Activated CD4-positive, alpha-beta T cell treated with anti-CD3 and anti-CD28 coated beads, Interleukin-2, Interleukin-6, amounts not matched to agents 100 ng/mL and 50 ng/mL, durations not matched to agents 16 hours and 8 hours (primary cell): Measurements from ENCODE around the gene SKI.
"Not testable (repeated sequence)": the region's sequence is repeated elsewhere in the genome, so short reads cannot be mapped to it uniquely, and the experiment has no call there.

ENCODE experiments used
- DNase-seq: peaks from one replicate; pipeline ENCODE4 v3.0.0-alpha.2; 2020

SKI gene

GRCh38 chr1:2327841-2328240 lies 99.7 kb downstream of the SKI start:
- DNase-seq, result no peak

GRCh38 chr1:2328676-2329455 lies 100.7 kb downstream of the SKI start:
- no peak for DNase-seq

GRCh38 chr1:2330035-2330434 lies 101.9 kb downstream of the SKI start:
- DNase-seq, result no peak

- no peak for DNase-seq
Measured at GRCh38 chr1:2330519-2331199, 102.5 kb downstream of the SKI start.

- no peak for DNase-seq
Measured at GRCh38 chr1:2331200-2331544, 103.1 kb downstream of the SKI start.

- not testable (repeated sequence) for DNase-seq
Measured at GRCh38 chr1:2331580-2331979, 103.5 kb downstream of the SKI start.

GRCh38 chr1:2334366-2334765 lies 106.2 kb downstream of the SKI start:
- DNase-seq, result no peak

- DNase-seq, result no peak
Measured at GRCh38 chr1:2334883-2335534, 106.9 kb downstream of the SKI start.

- DNase-seq, result no peak
Measured at GRCh38 chr1:2335721-2336455, 107.8 kb downstream of the SKI start.

GRCh38 chr1:2336499-2336898 lies 108.4 kb downstream of the SKI start:
- DNase-seq, result no peak

GRCh38 chr1:2337081-2337480 lies 109.0 kb downstream of the SKI start:
- DNase-seq, result no peak

GRCh38 chr1:2337501-2337900 lies 109.4 kb downstream of the SKI start:
- DNase-seq, result no peak

- no peak for DNase-seq
Measured at GRCh38 chr1:2339206-2340085, 111.3 kb downstream of the SKI start.

- no peak for DNase-seq
Measured at GRCh38 chr1:2340086-2340917, 112.2 kb downstream of the SKI start.

- DNase-seq, result no peak
Measured at GRCh38 chr1:2340918-2341254, 112.8 kb downstream of the SKI start.

- no peak for DNase-seq
Measured at GRCh38 chr1:2341706-2342383, 113.7 kb downstream of the SKI start.

- DNase-seq, result no peak
Measured at GRCh38 chr1:2342384-2343022, 114.4 kb downstream of the SKI start.

GRCh38 chr1:2343023-2343935 lies 115.2 kb downstream of the SKI start:
- no peak for DNase-seq

- DNase-seq, result no peak
Measured at GRCh38 chr1:2344121-2344681, 116.1 kb downstream of the SKI start.
